Fibroblast of gingiva (primary cell): Measurements from ENCODE around the gene EMID1.
"Not testable (repeated sequence)": the region's sequence is repeated elsewhere in the genome, so short reads cannot be mapped to it uniquely, and the experiment has no call there.

Experiments
- DNase-seq: peaks from one replicate; pipeline ENCODE4 v3.0.0-alpha.2; 2011; ENCODE audit warnings: low read depth

The EMID1 gene

DNA sequence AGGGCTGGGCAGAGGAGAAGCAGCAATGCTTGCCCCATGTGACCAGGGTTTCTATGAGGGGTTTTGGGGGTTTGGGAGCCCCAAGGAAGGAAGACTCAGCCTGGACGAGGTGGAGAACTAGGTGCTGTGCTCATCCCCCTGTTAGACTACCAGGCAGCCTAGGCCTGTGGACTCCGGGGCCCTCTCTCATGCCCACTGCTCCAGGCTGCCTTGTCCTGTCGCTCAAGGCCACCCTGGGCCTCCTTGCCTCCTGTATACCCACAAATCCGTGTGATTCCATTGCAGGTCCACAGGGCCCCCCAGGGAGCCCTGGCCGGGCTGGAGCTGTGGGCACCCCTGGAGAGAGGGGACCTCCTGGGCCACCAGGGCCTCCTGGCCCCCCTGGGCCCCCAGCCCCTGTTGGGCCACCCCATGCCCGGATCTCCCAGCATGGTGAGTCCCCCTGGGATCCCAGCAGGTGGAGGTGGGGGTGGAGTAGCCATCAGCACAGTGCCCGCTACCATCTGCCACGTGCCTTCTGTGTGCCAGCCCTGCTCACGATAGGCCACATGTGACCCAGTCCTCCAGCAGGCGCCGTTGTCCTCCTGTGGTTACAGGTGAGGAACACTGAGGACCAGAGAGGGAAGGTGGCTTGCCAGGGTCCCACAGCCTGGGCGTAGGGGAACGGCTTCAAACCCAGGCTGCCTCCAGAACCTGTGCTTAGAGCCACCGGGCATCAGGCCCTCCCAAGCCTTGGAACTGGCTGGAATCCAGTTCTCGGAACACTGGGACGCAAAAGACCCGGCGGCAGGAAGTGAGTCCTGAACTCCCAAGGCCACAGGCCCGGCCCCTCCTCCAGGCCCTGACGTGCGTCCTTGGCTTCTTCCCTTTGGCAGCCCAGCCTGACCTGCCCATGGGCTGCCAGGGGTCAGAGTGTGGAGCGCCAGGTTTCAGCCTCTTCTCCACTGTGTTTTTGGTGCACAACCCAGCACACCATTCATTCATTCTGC is 26.6 kb downstream of the EMID1 start:
- no peak for DNase-seq

GRCh38 chr22:29233277-29233877 is 27.7 kb downstream of the EMID1 start:
- DNase-seq = no peak

- not testable (repeated sequence) for DNase-seq
Measured at GRCh38 chr22:29240481-29240880, 34.8 kb downstream of the EMID1 start.

GRCh38 chr22:29243874-29244446 is 38.3 kb downstream of the EMID1 start:
- DNase-seq = no peak

DNA sequence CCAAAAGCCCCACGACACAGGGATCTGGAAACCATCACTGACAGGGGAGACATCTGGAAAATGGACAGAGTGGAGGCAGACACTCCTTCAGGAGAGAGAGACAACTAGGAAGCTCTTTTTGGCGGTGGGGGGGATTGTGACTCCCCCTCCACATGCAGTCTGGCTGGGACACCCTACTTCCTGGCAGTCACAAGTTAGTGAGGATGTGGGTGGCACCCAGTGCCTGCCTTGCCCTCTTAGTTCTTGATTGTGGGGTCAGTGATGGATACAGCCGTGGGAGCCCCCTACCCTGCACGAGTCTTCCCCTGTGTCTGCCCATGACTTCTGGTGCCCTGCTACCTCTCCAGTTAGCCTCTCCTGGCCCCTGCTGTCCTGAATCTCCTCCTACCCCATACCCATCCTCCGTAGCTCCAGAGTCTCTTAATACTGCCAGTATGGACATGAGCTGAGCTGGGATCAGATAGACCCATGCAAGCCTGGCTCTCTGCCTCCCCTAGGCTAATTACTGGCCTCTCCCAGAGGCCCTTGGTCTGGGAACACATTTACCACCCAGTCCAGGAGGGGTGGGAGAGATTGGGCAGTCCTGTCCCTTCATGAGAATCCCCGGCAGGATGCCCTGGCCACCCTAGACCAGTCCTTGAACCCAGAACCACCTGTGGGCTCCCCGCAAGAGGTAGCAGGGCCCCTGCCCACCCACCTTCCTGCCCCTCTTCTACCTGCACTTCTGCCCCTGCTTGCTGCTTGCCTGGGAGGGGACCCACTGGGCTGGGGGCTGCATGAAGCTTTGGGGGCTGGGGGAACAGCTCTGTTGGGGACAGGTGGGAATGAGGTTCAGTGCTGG is 39.3 kb downstream of the EMID1 start:
- no peak for DNase-seq

DNA sequence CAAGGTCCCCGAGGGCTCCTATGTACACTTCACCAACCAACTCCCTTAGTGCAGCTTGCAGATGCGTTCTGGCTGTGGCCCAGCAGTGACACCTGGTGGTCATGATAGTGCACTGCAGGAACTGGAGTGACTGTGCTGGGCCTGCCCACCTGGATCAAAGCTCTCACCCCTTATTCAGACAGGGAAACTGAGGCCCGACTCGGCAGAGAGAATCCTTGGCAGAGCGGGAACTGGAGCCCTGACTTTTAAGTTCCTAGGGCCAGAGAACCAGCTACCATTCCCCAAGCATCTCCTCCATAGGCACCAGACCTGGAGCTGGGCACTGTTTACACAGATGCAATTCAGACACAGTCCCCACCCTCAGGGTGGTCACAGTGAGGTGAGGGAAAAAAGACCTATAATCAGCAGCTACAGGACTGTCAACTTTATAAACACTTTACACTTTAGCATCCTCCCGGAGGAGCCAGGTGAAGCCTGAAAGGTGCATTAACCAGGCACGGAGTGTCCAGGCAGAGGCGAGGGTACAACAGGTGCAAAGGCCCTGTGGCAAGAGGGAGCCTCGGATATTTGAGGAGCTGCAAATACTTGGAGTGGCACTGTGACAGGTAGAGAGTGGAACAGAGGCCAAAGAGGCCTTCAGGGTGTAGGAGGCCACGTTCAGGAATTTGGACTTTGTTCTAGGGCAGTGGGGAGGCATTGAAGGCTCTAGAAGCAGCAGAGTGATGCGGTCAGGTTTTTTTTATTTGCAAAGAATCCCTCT is 40.1 kb downstream of the EMID1 start:
- DNase-seq = peak; percentile 52

DNA sequence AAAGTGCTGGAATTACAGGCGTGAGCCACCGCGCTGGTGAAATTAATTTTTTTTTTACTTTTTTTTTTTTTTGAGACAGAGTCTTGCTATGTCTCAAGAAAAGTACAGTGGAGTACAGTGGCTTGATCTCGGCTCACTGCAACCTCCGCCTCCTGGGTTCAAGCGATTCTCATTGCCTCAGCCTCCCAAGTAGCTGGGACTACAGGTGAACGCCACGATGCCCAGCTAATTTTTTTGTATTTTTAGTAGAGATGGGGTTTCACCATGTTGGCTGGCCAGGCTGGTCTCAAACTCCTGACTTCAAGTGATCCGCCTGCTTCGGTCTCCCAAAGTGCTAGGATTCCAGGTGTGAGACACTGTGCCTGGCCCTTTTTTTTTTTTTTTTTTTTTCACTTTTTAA is 42.2 kb downstream of the EMID1 start:
- DNase-seq = not testable (repeated sequence)

DNA sequence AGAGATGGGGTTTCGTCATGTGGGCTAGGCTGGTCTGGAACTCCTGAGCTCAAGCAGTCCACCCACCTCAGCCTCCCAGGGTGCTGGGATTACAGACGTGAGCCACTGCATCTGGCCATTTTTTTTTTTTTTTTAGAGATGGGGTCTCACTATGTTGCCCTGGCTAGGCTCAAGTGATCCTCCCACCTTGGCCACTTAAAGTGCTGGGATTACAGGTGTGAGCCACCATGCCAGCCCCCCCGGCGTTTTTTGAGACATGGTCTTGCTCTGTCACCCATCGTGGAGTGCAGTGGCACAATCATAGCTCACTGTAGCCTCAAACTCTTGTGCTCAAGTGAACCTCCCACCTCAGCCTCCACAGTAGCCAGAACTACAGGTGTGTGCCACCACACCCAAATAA is 45.6 kb downstream of the EMID1 start:
- DNase-seq = no peak

DNA sequence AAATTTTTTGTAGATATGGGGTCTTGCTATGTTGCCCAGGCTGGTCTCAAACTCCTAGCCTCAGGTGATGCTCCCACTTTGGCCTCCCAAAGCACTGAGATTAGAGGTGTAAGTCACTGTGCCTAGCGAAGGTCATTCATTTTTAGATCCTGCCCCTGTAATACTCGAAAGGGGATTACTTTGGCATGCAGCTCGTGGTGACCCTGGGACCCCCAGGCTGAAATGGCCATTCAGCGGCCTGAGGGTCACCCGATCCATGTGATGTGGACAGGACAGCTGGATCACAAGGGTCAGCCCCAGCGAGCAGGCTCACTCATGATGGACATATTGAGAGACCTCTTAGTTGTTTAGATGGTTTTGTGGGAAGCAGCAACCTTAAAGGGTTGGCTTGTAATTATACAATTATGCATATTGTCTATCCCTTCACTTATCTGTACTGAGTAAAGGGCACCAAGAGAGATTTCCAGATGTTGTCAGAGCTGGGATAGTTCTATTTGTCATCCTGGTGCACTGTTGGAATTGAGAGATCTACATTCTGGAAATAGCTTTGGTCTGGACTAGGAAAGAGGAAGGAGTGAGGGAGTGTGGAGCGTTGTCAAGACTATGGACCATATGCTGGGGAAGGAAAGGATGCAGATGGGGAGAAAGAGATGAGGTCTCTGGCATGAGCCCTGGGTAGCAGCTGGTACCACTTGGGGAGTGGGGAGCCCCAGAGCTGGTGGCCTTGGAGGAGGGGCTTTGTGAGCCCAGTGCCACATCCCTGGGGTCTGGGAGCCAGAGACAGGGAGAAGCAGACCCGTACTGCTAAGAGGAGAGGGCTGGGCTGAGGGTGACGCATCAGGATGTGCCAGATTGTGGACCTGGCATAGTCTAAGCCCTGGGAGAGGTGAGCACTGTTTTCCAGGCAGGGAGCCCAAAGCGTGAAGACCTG is 46.5 kb downstream of the EMID1 start:
- DNase-seq = no peak

DNA sequence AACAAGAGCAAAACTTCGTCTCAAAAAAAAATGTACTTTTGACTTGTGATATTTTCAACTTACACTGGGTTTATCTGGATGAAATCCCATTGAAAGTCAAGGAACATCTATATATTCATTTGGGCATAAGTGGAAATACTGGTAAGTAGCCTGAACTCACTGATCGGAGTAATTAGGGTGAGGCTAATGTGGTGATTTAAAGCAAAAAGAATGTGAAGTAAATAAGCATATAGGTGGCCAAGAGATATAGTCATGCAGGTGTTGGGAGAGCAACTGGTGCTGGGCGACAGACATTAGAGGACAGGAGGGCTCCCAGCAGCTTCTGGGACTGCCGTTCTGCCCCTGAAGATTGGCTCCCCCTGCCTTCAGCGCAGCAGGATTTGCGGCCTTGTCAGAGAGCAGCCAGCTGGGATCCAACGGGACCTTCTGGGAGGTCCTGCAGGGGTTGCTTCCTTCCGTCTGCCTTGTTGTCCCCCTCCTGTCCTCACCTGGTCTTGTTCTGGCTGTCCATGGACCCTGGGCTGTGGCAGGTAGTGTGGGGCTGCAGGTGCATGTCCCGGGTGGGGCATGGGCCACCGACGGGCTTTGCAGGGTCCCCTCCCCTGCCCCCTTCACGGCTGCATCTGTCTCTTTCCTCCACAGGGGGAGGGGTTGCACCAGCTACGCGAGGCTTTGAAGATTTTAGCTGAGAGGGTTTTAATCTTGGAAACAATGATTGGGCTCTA is 48.0 kb downstream of the EMID1 start:
- DNase-seq = no peak

DNA sequence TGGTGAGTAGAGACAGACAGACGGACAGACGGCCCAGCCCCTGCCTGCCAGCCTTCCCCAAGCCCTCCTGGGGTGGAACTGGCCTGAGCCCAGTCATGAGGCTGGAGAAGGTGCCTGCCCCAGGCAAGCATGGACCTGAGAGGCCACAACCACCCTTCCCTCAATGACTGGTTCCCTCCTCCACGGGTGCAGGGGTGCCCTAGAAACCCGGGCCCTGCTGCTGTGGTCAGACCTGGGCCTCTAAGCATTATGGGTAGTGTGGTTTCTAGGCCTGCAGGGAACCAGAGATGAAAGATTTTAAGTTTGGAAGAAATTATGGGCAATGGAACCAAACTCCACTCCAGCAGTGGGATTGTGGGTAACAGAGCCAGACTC is 48.6 kb downstream of the EMID1 start:
- DNase-seq = no peak

DNA sequence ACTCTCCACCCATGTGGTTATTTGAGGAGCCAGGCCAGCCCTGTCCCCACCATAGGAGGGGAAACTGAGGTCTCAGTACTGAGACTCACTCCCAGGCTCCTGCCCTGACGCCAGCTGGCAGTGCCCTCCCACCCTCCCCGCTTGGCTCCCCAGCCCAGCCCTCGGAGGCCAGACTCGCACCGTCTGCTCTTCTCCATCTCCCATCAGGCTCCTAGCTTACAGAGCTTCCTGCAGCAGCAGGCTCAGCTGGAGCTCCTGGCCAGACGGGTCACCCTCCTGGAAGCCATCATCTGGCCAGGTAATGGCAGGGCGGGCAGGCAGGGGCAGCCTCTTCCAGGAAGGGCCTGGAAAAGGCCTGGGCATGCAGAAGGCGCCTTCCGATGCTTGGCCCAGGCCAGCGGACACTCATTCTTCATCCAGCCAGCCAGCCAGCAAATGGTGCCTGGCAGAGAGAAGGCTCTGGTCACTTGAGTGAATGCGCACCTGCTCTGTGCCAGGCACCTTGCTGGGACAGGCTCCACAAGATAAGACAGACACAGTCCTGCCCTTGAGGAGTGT is 49.4 kb downstream of the EMID1 start:
- DNase-seq = no peak

DNA sequence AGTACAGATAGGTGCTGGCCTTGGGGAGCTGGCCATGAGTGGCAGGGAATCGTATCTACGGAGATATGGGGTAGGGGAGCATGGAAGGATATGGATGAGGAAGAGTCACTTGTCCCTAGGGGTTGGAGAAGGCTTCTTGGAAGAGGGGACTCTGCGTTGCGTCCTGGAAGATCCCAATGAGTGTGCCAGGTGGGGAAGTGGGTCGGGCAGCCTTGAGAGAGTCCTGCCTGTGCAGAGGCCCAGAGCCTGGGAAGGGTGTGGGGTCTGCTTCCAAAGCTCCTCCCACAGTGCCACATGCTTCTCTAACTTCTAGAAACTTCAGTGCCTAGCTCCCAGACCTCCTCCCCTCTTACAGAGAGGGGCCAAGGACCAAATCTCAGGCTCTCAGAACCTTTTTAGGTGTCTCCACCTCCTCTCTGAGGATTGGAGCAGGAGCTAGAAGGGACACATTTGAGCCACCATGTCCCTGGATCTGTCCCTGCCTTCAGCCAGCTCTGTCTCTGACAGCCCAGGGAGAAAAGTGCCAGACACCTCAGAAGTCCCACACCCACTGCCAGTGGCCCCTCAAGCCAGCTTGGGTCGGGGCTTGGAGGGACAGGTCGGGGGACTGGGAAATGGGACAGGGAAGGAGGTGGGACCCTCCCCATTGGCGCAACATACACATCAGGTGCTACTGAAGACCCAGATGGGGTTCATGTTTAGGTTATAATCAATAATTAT is 51.1 kb downstream of the EMID1 start:
- DNase-seq = no peak

DNA sequence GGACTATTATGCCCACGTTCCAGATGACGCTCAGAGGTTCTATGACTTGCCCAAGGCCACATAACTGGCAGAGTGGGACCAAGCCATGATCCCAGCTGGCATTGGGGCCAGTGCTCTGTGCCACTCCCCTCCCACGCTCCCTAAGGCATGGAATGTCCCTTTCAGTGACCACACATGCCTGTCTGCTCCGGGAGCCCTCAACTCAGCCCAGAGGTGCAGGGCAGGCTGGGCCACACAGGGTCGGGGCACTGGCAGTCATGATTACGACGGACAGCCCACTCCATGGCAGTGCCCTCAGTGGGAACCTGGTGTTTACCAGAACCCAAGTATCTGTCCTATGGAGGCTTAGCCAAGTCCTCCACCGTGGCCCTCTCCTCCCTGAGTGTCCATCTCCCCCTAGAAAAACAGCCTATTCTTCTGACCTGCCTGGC is 52.1 kb downstream of the EMID1 start:
- DNase-seq = no peak

GRCh38 chr22:29258407-29259252 is 52.9 kb downstream of the EMID1 start:
- no peak for DNase-seq

DNA sequence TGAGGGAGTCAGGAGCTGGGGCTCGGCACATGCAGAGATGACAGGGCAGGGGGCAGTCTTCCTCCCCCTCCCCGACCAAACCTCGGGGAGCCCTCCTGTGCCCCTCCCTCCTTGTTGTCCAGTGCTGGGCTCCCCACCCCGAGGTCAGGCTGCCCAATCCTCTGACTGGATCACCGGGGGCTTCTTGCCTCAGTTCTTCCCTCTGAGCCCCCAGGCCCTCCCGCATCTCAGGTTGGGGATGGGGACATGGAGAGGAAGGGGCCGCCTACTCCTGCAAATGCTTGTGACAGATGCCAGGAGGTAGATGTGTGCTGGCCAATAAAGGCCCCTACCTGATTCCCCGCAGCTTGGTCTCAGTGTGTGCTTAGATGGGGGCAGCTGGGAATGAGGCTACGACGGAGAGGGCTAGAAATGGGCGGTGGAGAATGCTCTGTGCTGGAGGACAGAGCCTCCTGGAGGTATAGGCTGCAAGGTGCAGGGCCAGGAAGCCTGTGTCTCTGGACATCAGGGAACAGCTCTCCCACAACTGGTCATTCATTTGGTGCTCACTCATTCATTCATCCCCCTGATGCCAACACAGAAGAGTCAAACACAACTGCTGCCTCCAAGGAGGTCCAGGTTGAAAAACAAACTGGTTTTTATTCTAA is 53.7 kb downstream of the EMID1 start:
- DNase-seq = no peak

DNA sequence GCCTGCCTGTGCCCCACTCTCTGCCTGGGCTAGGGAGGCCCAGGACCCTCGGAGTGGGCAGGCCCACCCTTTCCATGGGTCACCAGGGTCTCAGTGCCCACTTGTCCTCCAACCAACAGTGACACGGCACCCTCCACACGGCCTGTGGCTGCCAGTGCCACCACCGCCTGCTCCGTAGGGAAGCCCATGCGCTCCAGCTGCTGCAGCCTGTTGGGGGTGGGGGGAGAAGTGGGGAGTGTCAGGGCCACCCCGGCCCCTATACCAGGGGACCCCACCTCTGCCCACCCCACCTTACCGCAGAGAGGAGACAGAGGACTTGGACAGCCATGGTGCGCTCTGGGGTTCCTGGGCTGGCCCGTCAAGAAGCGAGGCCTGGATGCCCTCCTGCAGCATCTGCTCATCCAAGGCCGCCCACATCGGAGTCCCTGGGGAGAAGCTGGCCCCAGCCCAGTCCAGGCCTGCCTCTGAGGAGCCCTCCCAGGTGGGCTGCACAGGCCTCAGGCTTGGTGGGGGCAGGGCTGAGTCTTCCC is 54.4 kb downstream of the EMID1 start:
- no peak for DNase-seq
